Activated T-helper 17 cell treated with anti-CD3 and anti-CD28 coated beads, Interleukin-2, amount 50 U/mL, for 72 hours (primary cell): Measurements from ENCODE around the gene RMND5A. TPM values are rescaled to one million over a fixed set of nuclear protein-coding genes. Genes with fewer than 3 reads are reported as not detected.
A peak's percentile ranks its signal among the peaks of the same experiment; 100 is the strongest.
"Not testable (repeated sequence)": the region's sequence is repeated elsewhere in the genome, so short reads cannot be mapped to it uniquely, and the experiment has no call there.

Experiments used
- ATAC-seq: fragments of 150-1000 bp; cut with Tn5 transposase; replicated peaks from 2 replicates; pipeline ENCODE4 v1.10.0; 2021; ENCODE audit warnings: mild to moderate bottlenecking, moderate library complexity
- H3K27ac Mint-ChIP-seq: one replicate; pipeline ENCODE4 v1.8.0; 2022; ENCODE audit warnings: mixed read lengths
- H3K27me3 Mint-ChIP-seq: one replicate; pipeline ENCODE4 v1.8.0; 2022; ENCODE audit warnings: mixed read lengths
- H3K36me3 Mint-ChIP-seq: one replicate; pipeline ENCODE4 v1.8.0; 2022; ENCODE audit warnings: low read depth, mild to moderate bottlenecking, mixed read lengths
- H3K4me1 Mint-ChIP-seq: one replicate; pipeline ENCODE4 v1.8.0; 2022; ENCODE audit warnings: mixed read lengths
- H3K4me3 Mint-ChIP-seq: one replicate; pipeline ENCODE4 v1.8.0; 2022; ENCODE audit warnings: mild to moderate bottlenecking, mixed read lengths
- H3K9me3 Mint-ChIP-seq: one replicate; pipeline ENCODE4 v1.8.0; 2022; ENCODE audit warnings: mixed read lengths
- total RNA-seq, 2 donors: library from RNA; stranded (reverse); gene quantifications; one replicate each; pipeline ENCODE4 v1.2.3, GENCODE V29; 2022

RMND5A gene
- total RNA-seq, 2 donors from 2014 or later: 17.4 to 27.6 TPM

DNA sequence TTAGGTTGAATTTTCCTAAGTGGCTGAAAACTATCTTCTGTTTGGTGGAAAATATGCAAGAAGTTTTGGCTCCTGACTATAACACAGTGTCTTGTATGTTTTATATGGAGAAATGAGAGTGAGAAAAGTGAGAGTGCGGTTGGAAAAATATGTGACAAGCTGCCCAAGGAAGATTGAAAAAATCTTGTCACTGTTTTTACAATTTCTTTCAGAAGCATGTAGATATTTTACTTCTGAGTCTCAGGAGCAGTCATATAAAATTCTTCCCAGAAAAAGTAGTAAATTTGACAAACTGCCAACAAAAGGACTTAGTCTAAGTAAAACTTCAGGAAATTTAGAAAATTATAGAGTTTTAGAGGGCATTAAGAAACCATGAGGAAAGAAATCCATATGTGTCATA is 19.4 kb upstream of the RMND5A start:
- Mint-ChIP-seq H3K9me3 (peaks cover under 1% of the 10 kb centered on the region), H3K4me1 (peaks cover 8% of the 10 kb centered on the region), H3K27ac (no peak overlapping the region), H3K27me3 (peaks cover 3% of the 10 kb centered on the region), H3K4me3 (no peak overlapping the region), H3K36me3 (no peaks in the 10 kb centered on the region)
- ATAC-seq: no peak

DNA sequence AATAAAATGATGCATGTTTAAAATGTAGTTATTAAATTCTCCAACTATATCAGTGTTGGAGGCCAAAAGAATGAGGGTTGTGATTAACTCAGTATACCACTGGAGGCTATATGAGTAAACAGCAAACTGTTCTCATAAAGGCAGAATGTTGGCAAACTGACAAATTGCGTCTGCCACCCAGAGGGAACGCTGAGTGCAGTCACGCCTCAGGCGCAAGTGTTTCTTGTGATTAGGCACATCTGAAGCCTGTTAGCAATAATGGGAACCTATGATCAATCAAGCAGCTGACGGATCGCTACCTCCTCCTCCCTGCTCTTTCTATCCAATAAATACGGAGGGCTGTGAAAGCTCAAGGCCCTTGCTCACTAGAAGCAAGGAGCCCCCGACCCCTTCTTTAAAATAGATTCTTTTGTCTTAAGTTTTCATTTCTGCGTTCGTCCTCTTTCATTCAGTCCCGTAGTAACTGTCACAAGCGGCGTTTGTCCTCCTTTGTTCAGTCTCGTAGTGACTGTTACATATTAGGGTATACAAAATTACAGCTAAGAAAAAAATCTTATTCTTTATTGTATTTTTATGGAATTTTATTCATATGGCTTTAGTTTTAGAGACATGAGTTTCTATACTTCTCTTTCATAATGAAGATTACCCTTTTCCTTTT is 16.3 kb upstream of the RMND5A start:
- ATAC-seq: no peak
- H3K9me3 Mint-ChIP-seq: no peaks in the 10 kb centered on the region
- H3K4me3 Mint-ChIP-seq: no peak overlapping the region
- no peaks in the 10 kb centered on the region for H3K36me3 Mint-ChIP-seq
- peaks cover 5% of the 10 kb centered on the region for H3K27me3 Mint-ChIP-seq
- H3K27ac Mint-ChIP-seq: no peak overlapping the region
- H3K4me1 Mint-ChIP-seq: no peaks in the 10 kb centered on the region

GRCh38 chr2:86704459-86704971 is 15.6 kb upstream of the RMND5A start:
- H3K36me3 Mint-ChIP-seq: no peaks in the 10 kb centered on the region
- H3K27ac Mint-ChIP-seq: no peak overlapping the region
- H3K4me3 Mint-ChIP-seq: no peak overlapping the region
- no peaks in the 10 kb centered on the region for H3K4me1 Mint-ChIP-seq
- peaks cover 5% of the 10 kb centered on the region for H3K27me3 Mint-ChIP-seq
- no peaks in the 10 kb centered on the region for H3K9me3 Mint-ChIP-seq
- ATAC-seq: no peak

DNA sequence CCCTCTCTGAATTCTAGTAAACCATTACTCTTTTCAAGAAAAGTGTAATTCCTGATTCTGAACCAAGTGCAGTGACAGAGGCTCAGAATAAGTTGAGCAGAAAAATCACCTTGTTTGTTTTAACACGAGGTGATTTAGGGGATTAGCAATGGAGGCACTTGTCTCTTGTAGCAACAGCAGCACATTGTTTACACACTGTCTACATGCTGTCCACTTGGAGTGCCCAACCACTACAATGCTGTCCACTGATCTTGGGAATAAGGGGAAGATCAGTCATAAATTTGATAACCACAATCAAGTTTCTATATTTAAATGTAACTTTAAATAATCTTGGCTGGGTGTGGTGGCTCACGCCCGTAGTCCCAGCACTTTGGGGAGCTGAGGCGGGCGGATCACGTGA is 13.9 kb upstream of the RMND5A start:
- H3K4me3 Mint-ChIP-seq: no peak overlapping the region
- no peaks in the 10 kb centered on the region for H3K9me3 Mint-ChIP-seq
- H3K4me1 Mint-ChIP-seq: no peaks in the 10 kb centered on the region
- peaks cover 5% of the 10 kb centered on the region for H3K27me3 Mint-ChIP-seq
- no peaks in the 10 kb centered on the region for H3K36me3 Mint-ChIP-seq
- H3K27ac Mint-ChIP-seq: no peak overlapping the region
- ATAC-seq: no peak

GRCh38 chr2:86706935-86707334 is 13.2 kb upstream of the RMND5A start:
- H3K27ac Mint-ChIP-seq: no peak overlapping the region
- H3K27me3 Mint-ChIP-seq: peaks cover 5% of the 10 kb centered on the region
- H3K4me3 Mint-ChIP-seq: no peak overlapping the region
- no peaks in the 10 kb centered on the region for H3K4me1 Mint-ChIP-seq
- no peak for ATAC-seq
- H3K9me3 Mint-ChIP-seq: no peaks in the 10 kb centered on the region
- H3K36me3 Mint-ChIP-seq: no peaks in the 10 kb centered on the region

DNA sequence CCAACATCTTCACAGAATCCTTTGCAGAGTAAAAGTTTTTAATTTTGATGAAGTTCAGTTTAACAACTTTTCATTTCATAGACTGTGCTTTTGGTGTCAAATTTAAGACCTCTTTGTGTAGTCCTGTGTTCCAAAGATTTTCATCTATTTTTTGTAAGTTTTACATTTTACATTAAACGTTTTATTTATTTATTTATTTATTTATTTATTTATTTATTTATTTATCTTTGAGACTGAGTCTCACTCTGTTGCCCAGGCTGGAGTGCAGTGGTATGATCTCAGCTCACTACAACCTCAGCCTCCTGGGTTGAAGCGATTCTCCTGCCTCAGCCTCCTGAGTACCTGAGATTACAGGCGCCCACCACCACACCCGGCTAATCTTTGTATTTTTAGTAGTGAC is 12.0 kb upstream of the RMND5A start:
- H3K27me3 Mint-ChIP-seq, H3K4me1 Mint-ChIP-seq, H3K36me3 Mint-ChIP-seq, H3K9me3 Mint-ChIP-seq, H3K4me3 Mint-ChIP-seq, H3K27ac Mint-ChIP-seq, ATAC-seq: not testable (repeated sequence)

GRCh38 chr2:86714579-86715173 is 5.4 kb upstream of the RMND5A start:
- H3K27me3 Mint-ChIP-seq, H3K36me3 Mint-ChIP-seq, H3K4me1 Mint-ChIP-seq, H3K4me3 Mint-ChIP-seq, H3K27ac Mint-ChIP-seq, ATAC-seq, H3K9me3 Mint-ChIP-seq: not testable (repeated sequence)

GRCh38 chr2:86719263-86719636 is 841 bp upstream of the RMND5A start:
- H3K36me3 Mint-ChIP-seq, H3K27me3 Mint-ChIP-seq, H3K9me3 Mint-ChIP-seq, H3K27ac Mint-ChIP-seq, H3K4me1 Mint-ChIP-seq: not testable (repeated sequence)
- peak overlapping the region; percentile 41 for H3K4me3 Mint-ChIP-seq
- peak; percentile 29 for ATAC-seq

- H3K4me3 Mint-ChIP-seq: peak overlapping the region; percentile 82
- not testable (repeated sequence) for H3K4me1 Mint-ChIP-seq, H3K36me3 Mint-ChIP-seq, H3K27me3 Mint-ChIP-seq, H3K9me3 Mint-ChIP-seq
- peak overlapping the region; percentile 56 for H3K27ac Mint-ChIP-seq
- peak; percentile 22 for ATAC-seq
Observed at GRCh38 chr2:86720540-86721320, 639 bp downstream of the RMND5A start.

DNA sequence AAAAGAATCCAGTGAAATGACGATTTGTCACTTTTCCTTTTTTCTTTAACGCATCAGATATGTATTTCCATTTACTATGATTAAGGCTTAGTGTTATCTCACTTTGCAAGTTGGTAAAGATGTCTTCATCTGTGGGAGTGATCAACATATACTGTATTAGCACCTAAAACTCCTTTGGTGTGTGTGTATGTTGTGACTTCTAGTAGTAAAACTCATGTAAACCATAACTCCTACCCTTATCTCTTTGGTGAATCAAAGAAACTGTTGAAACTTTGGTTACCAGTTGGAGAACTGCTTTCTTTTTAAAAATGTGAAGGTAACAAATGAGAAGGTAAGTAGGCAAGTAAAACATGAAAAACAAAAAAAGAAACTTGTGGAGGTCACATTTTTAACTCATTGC is 5.6 kb downstream of the RMND5A start:
- H3K27ac Mint-ChIP-seq, H3K4me3 Mint-ChIP-seq, H3K9me3 Mint-ChIP-seq, H3K36me3 Mint-ChIP-seq, H3K4me1 Mint-ChIP-seq, H3K27me3 Mint-ChIP-seq: not testable (repeated sequence)
- peak; percentile 47 for ATAC-seq

- ATAC-seq, H3K27ac Mint-ChIP-seq: not testable (repeated sequence)
Observed at GRCh38 chr2:86732040-86732525, 12.0 kb downstream of the RMND5A start.

GRCh38 chr2:86732837-86733236 is 12.7 kb downstream of the RMND5A start:
- H3K4me3 Mint-ChIP-seq, H3K9me3 Mint-ChIP-seq, H3K27ac Mint-ChIP-seq, H3K27me3 Mint-ChIP-seq, ATAC-seq, H3K36me3 Mint-ChIP-seq: not testable (repeated sequence)
- peaks cover 15% of the 10 kb centered on the region for H3K4me1 Mint-ChIP-seq

More at GRCh38 chr2:86732040-86732525, 12.0 kb downstream of the RMND5A start:
- not testable (repeated sequence) for H3K36me3 Mint-ChIP-seq, H3K4me3 Mint-ChIP-seq, H3K27me3 Mint-ChIP-seq, H3K9me3 Mint-ChIP-seq
- peaks cover 15% of the 10 kb centered on the region for H3K4me1 Mint-ChIP-seq

- H3K4me3 Mint-ChIP-seq, H3K27me3 Mint-ChIP-seq, H3K36me3 Mint-ChIP-seq, H3K9me3 Mint-ChIP-seq, ATAC-seq, H3K27ac Mint-ChIP-seq: not testable (repeated sequence)
- peaks cover 15% of the 10 kb centered on the region for H3K4me1 Mint-ChIP-seq
Observed at GRCh38 chr2:86733528-86733927, 13.4 kb downstream of the RMND5A start.

GRCh38 chr2:86734896-86735295 is 14.8 kb downstream of the RMND5A start:
- H3K4me3 Mint-ChIP-seq, H3K27me3 Mint-ChIP-seq, H3K36me3 Mint-ChIP-seq, H3K4me1 Mint-ChIP-seq, H3K9me3 Mint-ChIP-seq, H3K27ac Mint-ChIP-seq: not testable (repeated sequence)
- ATAC-seq: peak; percentile 47

GRCh38 chr2:86739485-86739884 is 19.4 kb downstream of the RMND5A start:
- H3K9me3 Mint-ChIP-seq, H3K27me3 Mint-ChIP-seq, H3K27ac Mint-ChIP-seq, H3K4me1 Mint-ChIP-seq, H3K4me3 Mint-ChIP-seq, ATAC-seq: not testable (repeated sequence)
- peaks cover 27% of the 10 kb centered on the region for H3K36me3 Mint-ChIP-seq
